GM12878 (cell line): ENCODE measurements around the gene HNRNPLL. TPM values are rescaled to one million over a fixed set of nuclear protein-coding genes. Genes with fewer than 3 reads are reported as not detected.
A peak's percentile ranks its signal among the peaks of the same experiment; 100 is the strongest.

Source experiments
- ATAC-seq: fragments of 200-7000 bp; cut with Tn5 transposase; 3 replicates; pipeline ENCODE4 v1.9.1; 2020; ENCODE audit warnings: mild to moderate bottlenecking, moderate library complexity
- BruUV-seq: library from RNA; stranded (reverse); fragments of 400-500 nt; replicated peaks from 2 replicates; lab custom pipeline; 2021; lab: Mats Ljungman, UMichigan
- CTCF ChIA-PET: fragments of 300-600 bp; sonication (Branson Sonifier 250); formaldehyde crosslinking; extraction: SDS; loops from one replicate; lab custom pipeline; 2021; ENCODE audit warnings: inconsistent platforms; lab: Yijun Ruan, JAX
- POLR2A ChIA-PET: fragments of 350-600 bp; formaldehyde crosslinking; extraction: SDS; loops from one replicate; lab custom pipeline; 2021; ENCODE audit warnings: inconsistent platforms; lab: Charles Lee
- RAD21 ChIA-PET: fragments of 300-600 bp; sonication (Branson Sonifier 250); formaldehyde crosslinking; loops from one replicate; lab custom pipeline; 2023; ENCODE audit warnings: antibody characterized with exemption; ENCODE audit not compliant: unreplicated experiment; lab: Charles Lee
- SMC1A ChIA-PET: fragments of 300-600 bp; sonication (Branson Sonifier 250); formaldehyde crosslinking; loops from one replicate; lab custom pipeline; 2023; ENCODE audit not compliant: unreplicated experiment, uncharacterized antibody; lab: Charles Lee
- DNase-seq: peaks from one replicate; pipeline ENCODE4 v3.0.0-alpha.2; 2011; ENCODE audit warnings: low read depth, low spot score
- FAIRE-seq: peaks from 3 replicates; lab custom pipeline; 2011; peaks lifted over from hg19 to GRCh38; lab: Jason Lieb, UNC
- H2AFZ ChIP-seq: 2 replicates; pipeline ENCODE4 v1.6.0; 2011; ENCODE audit warnings: low read depth, low read length, control low read depth; ENCODE audit not compliant: control insufficient read depth
- H3K27ac ChIP-seq: 2 replicates; pipeline ENCODE4 v1.5.1; 2011; ENCODE audit warnings: control low read depth; ENCODE audit not compliant: control insufficient read depth, insufficient read depth
- H3K27me3 ChIP-seq, 2 experiments: replicated peaks in 1 of 2; 2 replicates each; pipeline versions ENCODE4 v1.6.0 to v1.6.1; 2011; ENCODE audit warnings: low read length in 1 of 2; ENCODE audit not compliant: control insufficient read depth in 2 of 2, insufficient read depth in 2 of 2
- H3K36me3 ChIP-seq, 2 experiments: 2 replicates each; pipeline ENCODE4 v1.5.1; 2011; ENCODE audit warnings: low read length in 1 of 2; ENCODE audit not compliant: control insufficient read depth in 2 of 2, insufficient read depth in 2 of 2
- H3K4me1 ChIP-seq: 2 replicates; pipeline ENCODE4 v1.6.1; 2011; ENCODE audit warnings: mild to moderate bottlenecking, low read length, moderate library complexity, mixed read lengths; ENCODE audit not compliant: control insufficient read depth, insufficient read depth
- H3K4me2 ChIP-seq: 2 replicates; pipeline ENCODE4 v1.6.0; 2011; ENCODE audit warnings: control low read depth; ENCODE audit not compliant: control insufficient read depth, insufficient read depth
- H3K4me3 ChIP-seq: fragments of 200-600 bp; sonication (generic); 2 replicates; pipeline ENCODE4 v1.5.1; 2016
- H3K79me2 ChIP-seq: 2 replicates; pipeline ENCODE4 v1.6.0; 2011; ENCODE audit warnings: low read length; ENCODE audit not compliant: control insufficient read depth, insufficient read depth
- H3K9ac ChIP-seq: 2 replicates; pipeline ENCODE4 v1.8.0; 2011; ENCODE audit warnings: low read length, control low read depth, mixed read lengths; ENCODE audit not compliant: control insufficient read depth, insufficient read depth
- H3K9me3 ChIP-seq: replicated peaks from 3 replicates; pipeline ENCODE4 v1.5.1; 2011; ENCODE audit warnings: mild to moderate bottlenecking, low read length; ENCODE audit not compliant: control insufficient read depth, insufficient read depth
- H4K20me1 ChIP-seq: 2 replicates; pipeline ENCODE4 v1.6.0; 2011; ENCODE audit not compliant: control insufficient read depth, insufficient read depth
- BRCA1 ChIP-seq: IDR thresholded peaks from 2 replicates; pipeline ENCODE4 v1.6.1; 2011; ENCODE audit warnings: low read depth, low read length, improper control_type of control experiment
- CTCF ChIP-seq, 3 experiments: IDR thresholded peaks in 2 of 3; conservative IDR thresholded peaks in 1 of 3; 2 replicates each; pipeline ENCODE4 v1.5.1; 2011; ENCODE audit warnings: low read depth in 3 of 3, low read length in 3 of 3, mild to moderate bottlenecking in 3 of 3, control low read depth in 2 of 3, moderate library complexity in 2 of 3, inconsistent platforms in 1 of 3, mixed read lengths in 1 of 3; ENCODE audit not compliant: control insufficient read depth in 2 of 3, insufficient read depth in 1 of 3; ENCODE audit errors: extremely low read depth in 1 of 3
- ETV6 ChIP-seq, 2 experiments: fragments of 450-650 bp in 1 of 2; IDR thresholded peaks in 1 of 2; conservative IDR thresholded peaks in 1 of 2; 2 replicates each; pipeline ENCODE4 v1.6.1; 2014; ENCODE audit warnings: antibody characterized with exemption in 1 of 2, borderline replicate concordance in 1 of 2, low read depth in 1 of 2, mild to moderate bottlenecking in 1 of 2, moderate library complexity in 1 of 2
- ZNF274 ChIP-seq: IDR thresholded peaks from one replicate; pipeline ENCODE4 v1.8.0; 2011; ENCODE audit not compliant: insufficient read length, insufficient read depth
- WGBS: methylation state at CpG from one replicate; pipeline ENCODE4 v1.1.6; 2016; ENCODE audit warnings: low lambda C conversion rate; ENCODE audit not compliant: insufficient replicate concordance, insufficient coverage; ENCODE audit errors: missing lambda C conversion rate; 5-methylcytosine and 5-hydroxymethylcytosine counted together
- in situ Hi-C: fragments of 300-500 bp; cut with MboI; formaldehyde crosslinking; loops from 9 replicates; pipeline ENCODE4 v1.14.3; 2018; ENCODE audit warnings: mixed read lengths
- intact Hi-C: fragments of 100-400 bp; cut with micrococcal nuclease; formaldehyde crosslinking; loops from one replicate; pipeline ENCODE4 v1.14.2; 2022; ENCODE audit not compliant: unreplicated experiment
- polyA plus RNA-seq, 11 experiments: library from polyadenylated mRNA; depleted of rRNA in 4 of 11; unstranded in 6 of 11; stranded (reverse) in 5 of 11; fragments of >200 nt; fragmentation: Nextera tagmentation in 4 of 11; fragmentation: Illumina TruSeq in 1 of 11; extraction: Ambion mirVana in 4 of 11; extraction: Trizol in 1 of 11; gene quantifications; 1 replicate in 1 of 11; 2 replicates in 10 of 11; pipeline versions ENCODE4 v1.2.1 to v1.2.3, GENCODE V29; 2011 to 2016; ENCODE audit warnings: inconsistent platforms in 2 of 11, missing spikeins in 2 of 11, low read depth in 1 of 11
- total RNA-seq, 4 experiments: library from RNA; depleted of rRNA in 3 of 4; stranded (reverse); fragments of >200 nt in 3 of 4; fragmentation: Illumina TruSeq in 1 of 4; extraction: Trizol in 1 of 4; gene quantifications; 2 replicates each; pipeline versions ENCODE4 v1.2.1 to v1.2.3, GENCODE V29; 2013 to 2021

Gene HNRNPLL
- total and polyA plus RNA-seq, 10 of the 15 experiments (the other 5 are each of a cell fraction or from before 2014, with no cell fraction given): 0.98 to 27.1 (median 2.9) TPM

GRCh38 chr2:38590053-38590452, 12.7 kb downstream of the HNRNPLL start:
- no peak overlapping the region for H2AFZ ChIP-seq
- no TSS peak for BruUV-seq
- CTCF ChIA-PET: interaction anchor here (0.9 to 2.7 kb wide), 4 partner anchors 8 to 245 kb away, joined by 3 to 13 read pairs (median 4); no protein-coding TSS in a partner anchor
- SMC1A ChIA-PET: interaction anchor here (1.1 to 1.7 kb wide), 5 partner anchors 9 to 134 kb away, joined by 4 to 9 read pairs (median 4); no protein-coding TSS in a partner anchor
- H3K9me3 ChIP-seq: no peaks in the 10 kb centered on the region; the same call in 2 of the 3 replicates
- H3K36me3 ChIP-seq: no peaks in the 10 kb centered on the region
- TF ChIP-seq BRCA1: no peak
- TF ChIP-seq ZNF274: no peak
- TF ChIP-seq CTCF (IDR thresholded peaks at IDR 0.05 in 2 of 3, conservative IDR thresholded peaks at IDR 0.05 in 1 of 3; ENCODE audit: control insufficient read depth in 2 of 3, extremely low read depth in 1 of 3, insufficient read depth in 1 of 3, low read depth in 3 of 3, low read length in 3 of 3): peak in 1 of 3 experiments; percentile 19; a peak in 1 of 6 replicates
- no peak for TF ChIP-seq ETV6 (conservative IDR thresholded peaks at IDR 0.05 in 1 of 2, IDR thresholded peaks at IDR 0.05 in 1 of 2; ENCODE audit: borderline replicate concordance in 1 of 2, low read depth in 1 of 2)
- no peak overlapping the region for H3K9ac ChIP-seq
- RAD21 ChIA-PET: interaction anchor here (1.4 to 1.6 kb wide), 2 partner anchors 8 to 12 kb away, joined by 4 to 8 read pairs; no protein-coding TSS in a partner anchor
- intact Hi-C loops: no loop called here
- no peaks in the 10 kb centered on the region for H4K20me1 ChIP-seq
- in situ Hi-C loops: no loop called here
- no peak overlapping the region for H3K27ac ChIP-seq
- no peak overlapping the region for H3K4me3 ChIP-seq
- POLR2A ChIA-PET: interaction anchor here (1.2 kb wide), 1 partner anchor 11 kb away, joined by 4 read pairs; no protein-coding TSS in a partner anchor
- DNase-seq (no peak), FAIRE-seq (no peak), ATAC-seq (0 out of 3 replicates have a peak, but pooled peaks have one; percentile 38)
- no peaks in the 10 kb centered on the region for H3K27me3 ChIP-seq
- no peaks in the 10 kb centered on the region for H3K4me1 ChIP-seq
- no peaks in the 10 kb centered on the region for H3K79me2 ChIP-seq
- 61% methylated on average over 3 of the region's 3 CpGs for WGBS
- H3K4me2 ChIP-seq: no peak overlapping the region
